Activated naive CD8-positive, alpha-beta T cell treated with anti-CD3 and anti-CD28 coated beads, Interleukin-2, amount 10 ng/mL, durations not matched to agents 7 days and 5 days (primary cell): Measurements from ENCODE around the gene TGFBR3L. TPM values are rescaled to one million over a fixed set of nuclear protein-coding genes. Genes with fewer than 3 reads are reported as not detected.
A peak's percentile ranks its signal among the peaks of the same experiment; 100 is the strongest.

ENCODE experiments used
- ATAC-seq: fragments of 150-1000 bp; cut with Tn5 transposase; one replicate; pipeline ENCODE4 v1.10.0; 2021; ENCODE audit warnings: low read depth, moderate library complexity
- POLR2A ChIA-PET: fragments of 350-600 bp; sonication (Branson Sonifier 250); formaldehyde crosslinking; loops from one replicate; lab custom pipeline; 2021; ENCODE audit warnings: antibody characterized with exemption; lab: Charles Lee
- DNase-seq: peaks from one replicate; pipeline ENCODE4 v3.0.0; 2021
- H3K27ac Mint-ChIP-seq: one replicate; pipeline ENCODE4 v1.8.0; 2022; ENCODE audit warnings: mild to moderate bottlenecking, mixed read lengths
- H3K27me3 Mint-ChIP-seq: one replicate; pipeline ENCODE4 v1.8.0; 2022; ENCODE audit warnings: mild to moderate bottlenecking, moderate library complexity, mixed read lengths
- H3K36me3 Mint-ChIP-seq: one replicate; pipeline ENCODE4 v1.8.0; 2021; ENCODE audit warnings: mild to moderate bottlenecking, mixed read lengths
- H3K4me1 Mint-ChIP-seq: one replicate; pipeline ENCODE4 v1.8.0; 2021; ENCODE audit warnings: mixed read lengths
- H3K4me3 Mint-ChIP-seq: one replicate; pipeline ENCODE4 v1.8.0; 2022; ENCODE audit warnings: mild to moderate bottlenecking, moderate library complexity, mixed read lengths
- H3K9me3 Mint-ChIP-seq: one replicate; pipeline ENCODE4 v1.8.0; 2021; ENCODE audit warnings: mixed read lengths
- total RNA-seq, 2 experiments: library from RNA; stranded (reverse); gene quantifications; one replicate each; pipeline ENCODE4 v1.2.3, GENCODE V29; 2021

Gene TGFBR3L
- total RNA-seq, 2 experiments from 2014 or later: 2.2 to 3.6 TPM

GRCh38 chr19:7902796-7903243 lies 11.8 kb upstream of the TGFBR3L start:
- no peak for ATAC-seq

GRCh38 chr19:7903244-7904073 lies 11.2 kb upstream of the TGFBR3L start, which contains the start of gene MAP2K7:
TSS of gene MAP2K7 (plus strand) at chr19:7903877. CDS start at chr19:7903945, 68 bp downstream.
- Mint-ChIP-seq H3K4me3 (peak within 1 kb of the TSS; percentile 90), H3K9me3 (no peaks in the 10 kb centered on the region), H3K27me3 (no peaks in the 10 kb centered on the region), H3K27ac (peak within 1 kb of the TSS; percentile 92), H3K4me1 (peaks cover 15% of the 10 kb centered on the region), H3K36me3 (peaks cover 2% of the 10 kb centered on the region)
- POLR2A ChIA-PET: interaction anchor here (0.8 to 1.6 kb wide), 13 partner anchors 9 to 364 kb away, joined by 3 to 22 read pairs (median 4); partner anchors contain the start of genes SNAPC2 and TIMM44
- ATAC-seq: peak; percentile 86
- DNase-seq: peak; percentile 100

More at GRCh38 chr19:7902796-7903243, 11.8 kb upstream of the TGFBR3L start:
- peaks cover 15% of the 10 kb centered on the region for H3K4me1 Mint-ChIP-seq
- H3K9me3 Mint-ChIP-seq: no peaks in the 10 kb centered on the region
- DNase-seq: no peak
- H3K4me3 Mint-ChIP-seq: peak overlapping the region; percentile 90
- peak overlapping the region; percentile 92 for H3K27ac Mint-ChIP-seq
- H3K27me3 Mint-ChIP-seq: no peaks in the 10 kb centered on the region
- peaks cover 2% of the 10 kb centered on the region for H3K36me3 Mint-ChIP-seq
- POLR2A ChIA-PET: interaction anchor here (0.8 to 1.6 kb wide), 11 partner anchors 10 to 364 kb away, joined by 3 to 22 read pairs (median 4); partner anchors contain the start of genes SNAPC2 and TIMM44

GRCh38 chr19:7904074-7905020 lies 10.3 kb upstream of the TGFBR3L start:
- peak; percentile 40 for ATAC-seq

GRCh38 chr19:7905268-7905667 lies 9.4 kb upstream of the TGFBR3L start:
- peaks cover 2% of the 10 kb centered on the region for H3K36me3 Mint-ChIP-seq
- H3K27ac Mint-ChIP-seq: peak overlapping the region; percentile 92
- POLR2A ChIA-PET: no interaction called here
- DNase-seq (no peak), ATAC-seq (no peak)
- no peaks in the 10 kb centered on the region for H3K9me3 Mint-ChIP-seq
- H3K4me3 Mint-ChIP-seq: peak overlapping the region; percentile 87
- H3K27me3 Mint-ChIP-seq: no peaks in the 10 kb centered on the region
- H3K4me1 Mint-ChIP-seq: peaks cover 15% of the 10 kb centered on the region

More at GRCh38 chr19:7904074-7905020, 10.3 kb upstream of the TGFBR3L start:
- Mint-ChIP-seq H3K9me3 (no peaks in the 10 kb centered on the region), H3K27me3 (no peaks in the 10 kb centered on the region), H3K4me3 (peak overlapping the region; percentile 87), H3K36me3 (peaks cover 2% of the 10 kb centered on the region), H3K27ac (peak overlapping the region; percentile 92), H3K4me1 (peaks cover 15% of the 10 kb centered on the region)
- DNase-seq: no peak
- POLR2A ChIA-PET: interaction anchor here (0.9 to 1.6 kb wide), 11 partner anchors 8 to 363 kb away, joined by 3 to 22 read pairs (median 3); partner anchors contain the start of gene SNAPC2

GRCh38 chr19:7905859-7906258 lies 8.8 kb upstream of the TGFBR3L start:
- Mint-ChIP-seq H3K27me3 (no peaks in the 10 kb centered on the region), H3K27ac (peak overlapping the region; percentile 79), H3K4me3 (peak overlapping the region; percentile 58), H3K4me1 (peaks cover 15% of the 10 kb centered on the region), H3K36me3 (peaks cover 5% of the 10 kb centered on the region), H3K9me3 (no peaks in the 10 kb centered on the region)
- POLR2A ChIA-PET: no interaction called here
- DNase-seq: no peak
- ATAC-seq: no peak

- Mint-ChIP-seq H3K4me1 (peaks cover 15% of the 10 kb centered on the region), H3K36me3 (peaks cover 7% of the 10 kb centered on the region), H3K27me3 (no peaks in the 10 kb centered on the region), H3K27ac (no peak overlapping the region), H3K9me3 (no peaks in the 10 kb centered on the region), H3K4me3 (no peak overlapping the region)
- POLR2A ChIA-PET: no interaction called here
- no peak for ATAC-seq
- no peak for DNase-seq
Observed at GRCh38 chr19:7907122-7907521, 7.5 kb upstream of the TGFBR3L start.

GRCh38 chr19:7907544-7907943 lies 7.1 kb upstream of the TGFBR3L start:
- H3K4me3 Mint-ChIP-seq: no peak overlapping the region
- POLR2A ChIA-PET: no interaction called here
- H3K27me3 Mint-ChIP-seq: no peaks in the 10 kb centered on the region
- ATAC-seq: no peak
- no peak overlapping the region for H3K27ac Mint-ChIP-seq
- H3K4me1 Mint-ChIP-seq: peaks cover 13% of the 10 kb centered on the region
- H3K36me3 Mint-ChIP-seq: peaks cover 7% of the 10 kb centered on the region
- no peak for DNase-seq
- no peaks in the 10 kb centered on the region for H3K9me3 Mint-ChIP-seq

GRCh38 chr19:7908078-7908699 lies 6.4 kb upstream of the TGFBR3L start:
- Mint-ChIP-seq H3K27me3 (no peaks in the 10 kb centered on the region), H3K4me3 (no peak overlapping the region), H3K9me3 (no peaks in the 10 kb centered on the region), H3K36me3 (peaks cover 10% of the 10 kb centered on the region), H3K4me1 (peaks cover 11% of the 10 kb centered on the region), H3K27ac (no peak overlapping the region)
- POLR2A ChIA-PET: no interaction called here
- DNase-seq (no peak), ATAC-seq (no peak)

- DNase-seq (no peak), ATAC-seq (no peak)
- no peaks in the 10 kb centered on the region for H3K9me3 Mint-ChIP-seq
- POLR2A ChIA-PET: interaction anchor here (1.3 to 1.5 kb wide), 2 partner anchors 11 to 12 kb away, joined by 3 to 4 read pairs; partner anchors contain the start of gene SNAPC2
- H3K36me3 Mint-ChIP-seq: peaks cover 10% of the 10 kb centered on the region
- H3K27ac Mint-ChIP-seq: no peak overlapping the region
- H3K27me3 Mint-ChIP-seq: no peaks in the 10 kb centered on the region
- no peak overlapping the region for H3K4me3 Mint-ChIP-seq
- peaks cover 11% of the 10 kb centered on the region for H3K4me1 Mint-ChIP-seq
Observed at GRCh38 chr19:7908742-7909461, 5.7 kb upstream of the TGFBR3L start.

- DNase-seq (no peak), ATAC-seq (no peak)
- peaks cover under 1% of the 10 kb centered on the region for H3K27me3 Mint-ChIP-seq
- H3K4me3 Mint-ChIP-seq: no peak overlapping the region
- H3K27ac Mint-ChIP-seq: no peak overlapping the region
- H3K36me3 Mint-ChIP-seq: peaks cover 10% of the 10 kb centered on the region
- POLR2A ChIA-PET: interaction anchor here (1.3 to 1.5 kb wide), 2 partner anchors 10 to 11 kb away, joined by 3 to 4 read pairs; partner anchors contain the start of gene SNAPC2
- no peaks in the 10 kb centered on the region for H3K9me3 Mint-ChIP-seq
- peaks cover 9% of the 10 kb centered on the region for H3K4me1 Mint-ChIP-seq
Observed at GRCh38 chr19:7909471-7910067, 5.1 kb upstream of the TGFBR3L start.

- no peak for ATAC-seq
- peaks cover 5% of the 10 kb centered on the region for H3K4me1 Mint-ChIP-seq
- POLR2A ChIA-PET: interaction anchor here (1.3 to 1.5 kb wide), 2 partner anchors 9 to 10 kb away, joined by 3 to 4 read pairs; partner anchors contain the start of gene SNAPC2
- H3K27me3 Mint-ChIP-seq: peaks cover 10% of the 10 kb centered on the region
- no peak overlapping the region for H3K27ac Mint-ChIP-seq
- DNase-seq: no peak
- H3K9me3 Mint-ChIP-seq: no peaks in the 10 kb centered on the region
- H3K4me3 Mint-ChIP-seq: no peak overlapping the region
- H3K36me3 Mint-ChIP-seq: peaks cover 9% of the 10 kb centered on the region
Observed at GRCh38 chr19:7910321-7911161, 4.1 kb upstream of the TGFBR3L start.
